Mesendoderm (in vitro differentiated cells): ENCODE measurements around the gene CSTB.
A peak's percentile ranks its signal among the peaks of the same experiment; 100 is the strongest.

ENCODE experiments used
- DNase-seq: peaks from one replicate; pipeline ENCODE4 v3.0.0; 2013
- H2AK5ac ChIP-seq: 2 replicates; pipeline ENCODE4 v1.6.1; 2013; ENCODE audit warnings: low read length, inconsistent platforms
- H2BK120ac ChIP-seq: 2 replicates; pipeline ENCODE4 v1.6.1; 2013; ENCODE audit warnings: low read depth, mild to moderate bottlenecking, low read length, moderate library complexity, mixed read lengths
- H2BK15ac ChIP-seq: replicated peaks from 2 replicates; pipeline ENCODE4 v1.6.1; 2013; ENCODE audit warnings: low read depth, mild to moderate bottlenecking, moderate library complexity
- H2BK5ac ChIP-seq: 2 replicates; pipeline ENCODE4 v1.6.1; 2013; ENCODE audit warnings: low read length, inconsistent platforms
- H3K18ac ChIP-seq: 2 replicates; pipeline ENCODE4 v1.6.1; 2013; ENCODE audit warnings: mild to moderate bottlenecking, low read length, mixed read lengths
- H3K23ac ChIP-seq: one replicate; pipeline ENCODE4 v1.6.1; 2013; ENCODE audit warnings: low read length
- H3K27ac ChIP-seq: 2 replicates; pipeline ENCODE4 v1.5.1; 2013; ENCODE audit warnings: low read depth, mild to moderate bottlenecking, inconsistent platforms, low read length, moderate library complexity
- H3K27me3 ChIP-seq: 2 replicates; pipeline ENCODE4 v1.6.1; 2013; ENCODE audit warnings: low read length, control low read depth, mild to moderate bottlenecking, inconsistent platforms; ENCODE audit not compliant: insufficient read depth, poor library complexity
- H3K36me3 ChIP-seq: 2 replicates; pipeline ENCODE4 v1.6.1; 2013; ENCODE audit warnings: low read length, inconsistent platforms; ENCODE audit not compliant: control insufficient read depth, insufficient read depth
- H3K4ac ChIP-seq: one replicate; pipeline ENCODE4 v1.6.1; 2013; ENCODE audit warnings: low read depth, mild to moderate bottlenecking, low read length, moderate library complexity
- H3K4me1 ChIP-seq: 2 replicates; pipeline ENCODE4 v1.6.1; 2013; ENCODE audit warnings: low read depth, low read length, inconsistent platforms; ENCODE audit not compliant: control insufficient read depth
- H3K4me2 ChIP-seq: 2 replicates; pipeline ENCODE4 v1.6.1; 2013; ENCODE audit warnings: low read length
- H3K4me3 ChIP-seq: 2 replicates; pipeline ENCODE4 v1.5.1; 2013; ENCODE audit warnings: mild to moderate bottlenecking, low read length
- H3K56ac ChIP-seq: one replicate; pipeline ENCODE4 v1.6.1; 2013; ENCODE audit warnings: low read length
- H3K79me1 ChIP-seq: 2 replicates; pipeline ENCODE4 v1.6.1; 2013; ENCODE audit warnings: low read length, inconsistent platforms
- H3K79me2 ChIP-seq: 2 replicates; pipeline ENCODE4 v1.6.1; 2013; ENCODE audit warnings: mild to moderate bottlenecking, low read length; ENCODE audit not compliant: control insufficient read depth, insufficient read depth
- H3K9ac ChIP-seq: 2 replicates; pipeline ENCODE4 v1.6.1; 2013; ENCODE audit warnings: low read length, inconsistent platforms
- H4K5ac ChIP-seq: one replicate; pipeline ENCODE4 v1.6.1; 2013; ENCODE audit warnings: low read length
- H4K8ac ChIP-seq: one replicate; pipeline ENCODE4 v1.6.1; 2013; ENCODE audit warnings: low read depth, mild to moderate bottlenecking, control low read depth, low read length, moderate library complexity
- WGBS: extraction: QIAGEN DNeasy Blood & Tissue Kit; methylation state at CpG from one replicate; pipeline ENCODE4 v1.1.7; 2013; ENCODE audit warnings: low lambda C conversion rate, missing lambda C conversion rate; ENCODE audit not compliant: insufficient coverage; ENCODE audit errors: extremely low coverage; 5-methylcytosine and 5-hydroxymethylcytosine counted together

Gene CSTB

DNA sequence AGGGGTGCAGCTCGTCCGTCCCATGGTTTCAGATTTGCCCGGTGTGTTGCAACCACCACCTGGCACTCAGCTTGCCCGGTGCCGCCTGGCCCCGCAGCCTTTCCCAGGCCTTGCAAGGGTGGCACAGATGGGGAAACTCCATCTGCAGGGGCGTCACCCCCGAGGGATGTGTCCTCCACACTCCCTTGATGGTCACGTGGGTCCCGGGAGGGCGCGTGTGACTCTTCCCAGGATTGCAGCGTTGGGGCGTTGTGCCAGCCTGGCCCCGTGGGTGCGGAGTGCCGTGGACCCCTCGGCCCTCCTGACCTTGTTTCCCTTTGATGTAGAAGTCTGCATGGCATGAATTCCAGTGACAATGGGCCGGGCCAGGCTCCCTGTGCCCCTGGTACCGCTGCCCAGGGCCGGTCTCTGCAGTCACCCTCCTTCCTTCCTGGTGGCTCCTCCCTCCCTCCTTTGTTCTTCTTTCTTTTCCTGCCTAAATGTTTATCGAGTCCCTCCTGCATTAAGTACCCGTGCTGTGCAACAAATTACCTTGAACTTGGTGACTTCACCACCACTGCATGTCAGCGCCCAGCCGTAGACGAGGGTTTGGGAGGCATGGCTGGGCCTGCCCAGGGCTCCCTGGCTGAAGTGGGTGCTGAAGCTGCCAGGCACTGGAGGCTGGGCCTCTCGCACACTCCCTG lies 36.2 kb upstream of the CSTB start:
- no peak overlapping the region for H2AK5ac ChIP-seq
- H4K5ac ChIP-seq: no peak overlapping the region
- H4K8ac ChIP-seq: no peak overlapping the region
- no peak overlapping the region for H3K4me3 ChIP-seq
- no peak overlapping the region for H2BK15ac ChIP-seq
- no peaks in the 10 kb centered on the region for H3K27me3 ChIP-seq
- H3K27ac ChIP-seq: no peak overlapping the region
- no peak overlapping the region for H3K56ac ChIP-seq
- DNase-seq: no peak
- H3K36me3 ChIP-seq: no peaks in the 10 kb centered on the region
- H3K9ac ChIP-seq: no peak overlapping the region
- no CpG with 5 or more reads among the region's 27 CpGs for WGBS
- no peak overlapping the region for H3K18ac ChIP-seq
- no peaks in the 10 kb centered on the region for H3K79me2 ChIP-seq
- no peak overlapping the region for H2BK120ac ChIP-seq
- H3K79me1 ChIP-seq: no peaks in the 10 kb centered on the region
- no peak overlapping the region for H2BK5ac ChIP-seq
- no peak overlapping the region for H3K23ac ChIP-seq
- H3K4me2 ChIP-seq: no peak overlapping the region
- H3K4ac ChIP-seq: no peak overlapping the region
- H3K4me1 ChIP-seq: no peaks in the 10 kb centered on the region

DNA sequence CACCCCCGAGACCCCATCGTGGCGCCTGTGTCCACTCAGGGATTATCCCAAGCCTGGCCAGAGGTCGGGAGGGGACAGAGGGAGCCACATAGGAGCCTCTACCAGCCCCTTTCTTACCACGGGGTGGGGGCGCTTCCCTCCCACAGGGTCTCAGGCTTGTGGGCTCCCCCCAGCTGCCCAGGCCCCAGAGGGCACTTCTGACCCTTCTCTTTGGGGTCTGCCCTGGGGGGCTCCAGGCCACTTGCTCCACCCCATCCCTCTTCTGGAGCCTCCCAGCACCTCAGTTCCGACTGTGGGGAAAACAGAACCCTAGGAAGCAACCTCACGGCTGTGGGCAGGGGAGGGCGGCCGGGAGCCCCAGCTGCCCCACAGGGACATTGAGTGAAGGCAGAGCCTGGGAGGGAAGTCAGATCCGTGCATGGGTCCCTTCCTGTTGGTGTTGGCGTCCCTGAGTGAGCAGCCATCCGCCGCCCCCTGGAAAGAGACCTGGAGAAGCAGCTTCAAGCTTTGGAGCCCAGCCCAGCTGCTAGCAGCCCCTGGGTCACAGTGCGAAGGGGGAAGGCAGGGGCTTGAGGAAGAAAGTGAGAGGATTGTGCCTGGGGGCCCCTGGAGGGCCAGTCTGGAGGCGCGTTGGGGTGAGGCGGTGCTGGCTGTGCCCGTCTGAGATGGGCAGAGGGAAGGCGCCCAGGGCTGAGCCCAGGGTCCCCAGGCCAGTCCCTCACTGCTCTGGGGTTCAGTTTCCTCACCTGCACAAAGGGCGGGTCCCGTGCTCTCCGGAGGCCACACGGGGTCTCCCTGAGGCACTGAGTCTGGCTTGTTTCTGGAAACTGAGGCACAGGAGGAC lies 35.4 kb upstream of the CSTB start:
- Histone ChIP-seq H3K4me3 (no peak overlapping the region), H3K4me2 (no peak overlapping the region), H3K27ac (no peak overlapping the region), H3K79me1 (no peaks in the 10 kb centered on the region), H2AK5ac (no peak overlapping the region), H2BK15ac (no peak overlapping the region), H4K5ac (no peak overlapping the region), H3K36me3 (no peaks in the 10 kb centered on the region), H3K56ac (peak overlapping the region; percentile 52), H3K79me2 (no peaks in the 10 kb centered on the region), H4K8ac (no peak overlapping the region), H3K4ac (no peak overlapping the region), H3K9ac (no peak overlapping the region), H2BK5ac (no peak overlapping the region), H3K18ac (no peak overlapping the region), H3K27me3 (no peaks in the 10 kb centered on the region), H3K23ac (no peak overlapping the region), H2BK120ac (no peak overlapping the region), H3K4me1 (no peaks in the 10 kb centered on the region)
- WGBS: no CpG with 5 or more reads among the region's 24 CpGs
- no peak for DNase-seq

DNA sequence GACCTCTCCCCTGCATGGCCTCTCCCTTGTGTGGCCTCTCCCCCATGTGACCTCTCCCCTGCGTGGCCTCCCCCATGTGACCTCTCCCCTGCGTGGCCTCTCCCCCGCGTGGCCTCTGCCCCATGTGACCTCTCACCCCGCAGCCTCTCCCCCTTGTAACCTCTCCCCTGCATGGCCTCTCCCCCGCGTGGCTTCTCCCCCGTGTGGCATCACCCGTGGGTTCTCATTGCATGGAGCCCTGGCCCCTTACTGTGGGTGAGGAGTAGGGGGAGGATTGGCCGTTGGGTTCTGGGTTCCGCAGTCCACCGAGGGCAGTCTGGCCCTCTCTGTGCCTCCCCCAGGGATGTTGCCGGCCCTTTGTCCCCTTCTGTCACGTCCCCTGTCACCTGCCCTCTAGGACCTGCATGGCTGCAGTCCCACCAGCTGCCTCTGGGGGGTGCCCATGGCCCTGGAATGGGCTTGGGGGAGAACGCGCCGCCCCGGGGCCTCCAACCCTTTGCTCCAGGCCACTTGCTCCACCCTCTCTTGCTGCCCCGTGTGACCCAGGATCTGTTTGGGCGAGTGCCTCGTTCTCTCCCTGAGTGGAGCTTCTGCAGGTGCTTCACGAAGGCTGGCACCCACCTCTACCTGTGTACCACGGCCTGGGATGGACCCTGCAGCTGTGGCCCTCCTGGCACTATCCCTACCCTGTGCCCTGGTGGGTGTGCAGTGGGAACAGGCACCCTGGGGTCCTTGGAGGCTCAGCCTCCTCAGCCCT lies 34.6 kb upstream of the CSTB start:
- DNase-seq: peak; percentile 82
- Histone ChIP-seq H2BK15ac (no peak overlapping the region), H3K36me3 (no peaks in the 10 kb centered on the region), H4K8ac (no peak overlapping the region), H3K4me1 (no peaks in the 10 kb centered on the region), H2BK120ac (no peak overlapping the region), H4K5ac (no peak overlapping the region), H3K27me3 (no peaks in the 10 kb centered on the region), H3K9ac (no peak overlapping the region), H3K4me2 (no peak overlapping the region), H2AK5ac (no peak overlapping the region), H3K79me2 (no peaks in the 10 kb centered on the region), H3K79me1 (no peaks in the 10 kb centered on the region), H3K4ac (no peak overlapping the region), H2BK5ac (no peak overlapping the region), H3K56ac (peak overlapping the region; percentile 52), H3K4me3 (no peak overlapping the region), H3K18ac (no peak overlapping the region), H3K27ac (no peak overlapping the region), H3K23ac (no peak overlapping the region)
- WGBS: no CpG with 5 or more reads among the region's 23 CpGs

DNA sequence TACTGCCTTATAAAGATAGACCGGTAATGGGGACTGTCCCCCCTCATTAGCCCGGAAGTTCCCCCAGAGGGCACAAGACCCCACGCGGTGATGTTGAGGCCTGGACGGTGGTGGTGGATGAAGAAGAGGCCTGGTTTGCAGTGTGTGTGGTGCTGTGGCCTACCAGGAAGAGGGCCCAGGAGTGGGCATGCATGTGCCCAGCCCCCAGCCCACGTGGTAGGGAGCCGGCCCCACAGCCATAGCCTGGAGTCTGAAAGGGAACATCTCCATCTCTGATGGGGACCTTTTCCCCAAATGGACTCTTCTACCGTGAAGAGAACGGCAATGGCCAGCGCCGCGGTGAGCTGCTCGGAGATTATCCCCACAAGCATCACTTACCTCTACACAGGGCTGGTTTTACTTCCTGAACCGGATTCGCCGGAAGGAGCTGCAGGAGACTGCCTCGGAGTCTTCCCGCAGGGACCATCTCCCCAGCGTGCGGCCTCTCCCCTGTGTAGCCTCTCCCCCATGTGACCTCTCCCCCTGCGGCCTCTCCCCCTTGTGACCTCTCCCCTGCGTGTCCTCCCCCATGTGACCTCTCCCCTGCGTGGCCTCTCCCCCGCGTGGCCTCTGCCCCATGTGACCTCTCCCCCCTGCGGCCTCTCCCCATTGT lies 33.9 kb upstream of the CSTB start:
- no peak overlapping the region for H4K8ac ChIP-seq
- no peak overlapping the region for H2BK15ac ChIP-seq
- no peak overlapping the region for H3K18ac ChIP-seq
- no peak overlapping the region for H4K5ac ChIP-seq
- no peak overlapping the region for H2AK5ac ChIP-seq
- no peak for DNase-seq
- H3K27me3 ChIP-seq: no peaks in the 10 kb centered on the region
- H3K79me1 ChIP-seq: no peaks in the 10 kb centered on the region
- no CpG with 5 or more reads among the region's 26 CpGs for WGBS
- no peak overlapping the region for H2BK5ac ChIP-seq
- no peak overlapping the region for H3K27ac ChIP-seq
- no peak overlapping the region for H3K9ac ChIP-seq
- H3K4me2 ChIP-seq: no peak overlapping the region
- H3K23ac ChIP-seq: no peak overlapping the region
- no peaks in the 10 kb centered on the region for H3K79me2 ChIP-seq
- no peak overlapping the region for H2BK120ac ChIP-seq
- no peaks in the 10 kb centered on the region for H3K4me1 ChIP-seq
- no peak overlapping the region for H3K4ac ChIP-seq
- H3K4me3 ChIP-seq: no peak overlapping the region
- H3K36me3 ChIP-seq: no peaks in the 10 kb centered on the region
- no peak overlapping the region for H3K56ac ChIP-seq

DNA sequence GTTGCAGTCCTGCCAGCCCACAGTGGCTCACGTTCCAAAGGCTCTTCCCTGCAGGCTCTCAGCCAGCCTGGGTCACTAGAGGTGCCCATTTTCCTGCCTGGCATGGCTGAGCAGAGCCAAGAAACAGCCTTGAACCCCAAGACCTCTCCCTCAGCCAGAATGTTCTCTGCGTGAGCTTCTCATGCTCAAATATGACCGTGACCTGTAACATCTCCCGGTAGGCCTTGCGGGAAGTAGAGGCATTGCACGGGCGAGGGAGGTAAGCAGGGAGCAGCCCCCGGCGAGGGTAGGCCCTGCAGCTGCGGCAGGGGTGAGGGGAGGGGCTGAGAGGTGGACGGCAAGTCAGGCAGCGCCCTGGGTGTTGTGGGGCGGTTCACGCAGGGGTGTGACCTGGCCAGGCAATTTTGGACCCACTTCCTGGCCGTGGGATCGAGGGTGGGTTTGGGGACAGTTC lies 33.3 kb upstream of the CSTB start:
- Histone ChIP-seq H3K4ac (no peak overlapping the region), H3K4me1 (no peaks in the 10 kb centered on the region), H2AK5ac (no peak overlapping the region), H3K56ac (no peak overlapping the region), H4K8ac (no peak overlapping the region), H3K79me2 (no peaks in the 10 kb centered on the region), H4K5ac (no peak overlapping the region), H2BK5ac (no peak overlapping the region), H3K23ac (no peak overlapping the region), H3K79me1 (no peaks in the 10 kb centered on the region), H3K18ac (no peak overlapping the region), H3K9ac (no peak overlapping the region), H3K4me3 (no peak overlapping the region), H2BK15ac (no peak overlapping the region), H3K4me2 (no peak overlapping the region), H3K27me3 (no peaks in the 10 kb centered on the region), H2BK120ac (no peak overlapping the region), H3K27ac (no peak overlapping the region), H3K36me3 (no peaks in the 10 kb centered on the region)
- DNase-seq: no peak
- WGBS: no CpG with 5 or more reads among the region's 16 CpGs
